ENCODE measurements around the gene VWC2.

VWC2 gene

DNA sequence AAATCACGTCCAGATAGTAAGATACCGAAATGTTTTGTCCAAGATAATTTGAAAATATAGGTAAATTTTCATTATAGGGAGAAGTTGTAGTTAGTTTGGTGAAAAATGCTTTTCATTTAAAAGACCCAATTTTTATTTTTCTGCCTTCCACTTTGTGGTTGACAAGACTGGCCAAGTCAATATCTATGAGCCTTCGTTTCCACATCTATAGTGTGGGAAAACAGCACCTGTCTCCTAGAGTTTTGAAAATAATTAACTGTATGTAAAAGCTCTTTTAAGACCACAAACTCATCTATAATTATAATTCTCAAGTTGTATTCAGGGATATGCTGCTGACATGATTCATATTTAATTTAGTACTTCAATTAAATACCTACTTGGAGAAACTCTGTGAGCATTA is 102.8 kb downstream of the VWC2 start:
- TF ChIP-seq, protein P1, sequence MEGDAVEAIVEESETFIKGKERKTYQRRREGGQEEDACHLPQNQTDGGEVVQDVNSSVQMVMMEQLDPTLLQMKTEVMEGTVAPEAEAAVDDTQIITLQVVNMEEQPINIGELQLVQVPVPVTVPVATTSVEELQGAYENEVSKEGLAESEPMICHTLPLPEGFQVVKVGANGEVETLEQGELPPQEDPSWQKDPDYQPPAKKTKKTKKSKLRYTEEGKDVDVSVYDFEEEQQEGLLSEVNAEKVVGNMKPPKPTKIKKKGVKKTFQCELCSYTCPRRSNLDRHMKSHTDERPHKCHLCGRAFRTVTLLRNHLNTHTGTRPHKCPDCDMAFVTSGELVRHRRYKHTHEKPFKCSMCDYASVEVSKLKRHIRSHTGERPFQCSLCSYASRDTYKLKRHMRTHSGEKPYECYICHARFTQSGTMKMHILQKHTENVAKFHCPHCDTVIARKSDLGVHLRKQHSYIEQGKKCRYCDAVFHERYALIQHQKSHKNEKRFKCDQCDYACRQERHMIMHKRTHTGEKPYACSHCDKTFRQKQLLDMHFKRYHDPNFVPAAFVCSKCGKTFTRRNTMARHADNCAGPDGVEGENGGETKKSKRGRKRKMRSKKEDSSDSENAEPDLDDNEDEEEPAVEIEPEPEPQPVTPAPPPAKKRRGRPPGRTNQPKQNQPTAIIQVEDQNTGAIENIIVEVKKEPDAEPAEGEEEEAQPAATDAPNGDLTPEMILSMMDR (IDR thresholded peaks at IDR 0.05): no peak
- no peaks in the 10 kb centered on the region for H3K36me3 ChIP-seq (ENCODE audit: control insufficient read depth, insufficient read depth, low read length)

GRCh38 chr7:49878089-49878488 is 104.7 kb downstream of the VWC2 start:
- no peak overlapping the region for H3K27ac ChIP-seq
- H3K4me2 ChIP-seq (ENCODE audit: low read length): no peak overlapping the region
- no peaks in the 10 kb centered on the region for H3K27me3 ChIP-seq (ENCODE audit: control insufficient read depth, insufficient read depth, low read length)
- H3K9ac ChIP-seq: no peak overlapping the region
- no peaks in the 10 kb centered on the region for H3K36me3 ChIP-seq (ENCODE audit: control insufficient read depth, insufficient read depth, low read length)
- H3K79me2 ChIP-seq: no peaks in the 10 kb centered on the region
- TF ChIP-seq, protein P1 (IDR thresholded peaks at IDR 0.05): no peak
- H3K4me1 ChIP-seq: no peaks in the 10 kb centered on the region
- no peaks in the 10 kb centered on the region for H3K9me3 ChIP-seq (ENCODE audit: control insufficient read depth, low read length)
- H2AFZ ChIP-seq: no peak overlapping the region
- no peak overlapping the region for H3K4me3 ChIP-seq (ENCODE audit: low read depth, low read length)

More for the DNA sequence above, 102.8 kb downstream of the VWC2 start:
- H3K9me3 ChIP-seq (ENCODE audit: control insufficient read depth, low read length): no peaks in the 10 kb centered on the region
- no peaks in the 10 kb centered on the region for H3K79me2 ChIP-seq
- no peak overlapping the region for H2AFZ ChIP-seq
- H3K4me3 ChIP-seq (ENCODE audit: low read depth, low read length): no peak overlapping the region
- no peak overlapping the region for H3K4me2 ChIP-seq (ENCODE audit: low read length)
- no peak overlapping the region for H3K9ac ChIP-seq
- no peaks in the 10 kb centered on the region for H3K27me3 ChIP-seq (ENCODE audit: control insufficient read depth, insufficient read depth, low read length)
- no peak overlapping the region for H3K27ac ChIP-seq
- no peaks in the 10 kb centered on the region for H3K4me1 ChIP-seq

DNA sequence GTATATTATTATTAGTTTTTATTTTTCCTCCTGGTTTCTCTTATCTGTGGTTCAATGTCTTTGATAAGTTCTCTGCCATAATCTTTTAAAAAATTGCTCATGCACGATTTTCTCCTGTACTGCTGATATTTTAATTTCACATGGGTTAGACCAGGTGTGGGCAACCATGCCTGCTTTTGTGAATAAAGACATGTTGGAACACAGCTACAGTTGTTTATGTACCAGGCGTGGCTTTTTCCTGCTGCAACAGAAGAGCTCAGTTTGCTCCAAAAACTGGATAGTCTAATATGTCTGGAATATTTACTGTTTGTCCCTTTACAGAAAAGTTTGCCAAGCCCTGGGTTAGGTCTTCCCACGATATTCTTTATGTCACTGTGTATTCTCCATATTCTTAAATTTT is 105.2 kb downstream of the VWC2 start:
- H3K36me3 ChIP-seq (ENCODE audit: control insufficient read depth, insufficient read depth, low read length): no peaks in the 10 kb centered on the region
- H3K4me2 ChIP-seq (ENCODE audit: low read length): no peak overlapping the region
- TF ChIP-seq, protein P1 (IDR thresholded peaks at IDR 0.05): no peak
- no peaks in the 10 kb centered on the region for H3K4me1 ChIP-seq
- H3K9ac ChIP-seq: no peak overlapping the region
- H3K4me3 ChIP-seq (ENCODE audit: low read depth, low read length): no peak overlapping the region
- no peaks in the 10 kb centered on the region for H3K27me3 ChIP-seq (ENCODE audit: control insufficient read depth, insufficient read depth, low read length)
- H3K79me2 ChIP-seq: no peaks in the 10 kb centered on the region
- no peaks in the 10 kb centered on the region for H3K9me3 ChIP-seq (ENCODE audit: control insufficient read depth, low read length)
- H3K27ac ChIP-seq: no peak overlapping the region
- H2AFZ ChIP-seq: no peak overlapping the region

- no peak overlapping the region for H3K4me2 ChIP-seq (ENCODE audit: low read length)
- no peaks in the 10 kb centered on the region for H3K9me3 ChIP-seq (ENCODE audit: control insufficient read depth, low read length)
- H3K79me2 ChIP-seq: no peaks in the 10 kb centered on the region
- no peaks in the 10 kb centered on the region for H3K36me3 ChIP-seq (ENCODE audit: control insufficient read depth, insufficient read depth, low read length)
- H3K4me1 ChIP-seq: no peaks in the 10 kb centered on the region
- H2AFZ ChIP-seq: no peak overlapping the region
- no peak overlapping the region for H3K9ac ChIP-seq
- H3K27ac ChIP-seq: no peak overlapping the region
- no peak overlapping the region for H3K4me3 ChIP-seq (ENCODE audit: low read depth, low read length)
- no peaks in the 10 kb centered on the region for H3K27me3 ChIP-seq (ENCODE audit: control insufficient read depth, insufficient read depth, low read length)
- TF ChIP-seq, protein P1 (IDR thresholded peaks at IDR 0.05): no peak
Measured at GRCh38 chr7:49883933-49884332, 110.5 kb downstream of the VWC2 start.

GRCh38 chr7:49885593-49886285 is 112.3 kb downstream of the VWC2 start:
- Histone ChIP-seq H3K79me2 (no peaks in the 10 kb centered on the region), H2AFZ (no peak overlapping the region), H3K27me3 (ENCODE audit: control insufficient read depth, insufficient read depth, low read length) (no peaks in the 10 kb centered on the region), H3K4me3 (ENCODE audit: low read depth, low read length) (no peak overlapping the region), H3K36me3 (ENCODE audit: control insufficient read depth, insufficient read depth, low read length) (no peaks in the 10 kb centered on the region), H3K9me3 (ENCODE audit: control insufficient read depth, low read length) (no peaks in the 10 kb centered on the region), H3K4me2 (ENCODE audit: low read length) (no peak overlapping the region), H3K9ac (no peak overlapping the region), H3K27ac (no peak overlapping the region), H3K4me1 (no peaks in the 10 kb centered on the region)
- TF ChIP-seq, protein P1 (IDR thresholded peaks at IDR 0.05): no peak
